Measurements from ENCODE around the gene MVP. TPM values are rescaled to one million over a fixed set of nuclear protein-coding genes. Genes with fewer than 3 reads are reported as not detected.
A peak's percentile ranks its signal among the peaks of the same experiment; 100 is the strongest.
"Not testable (repeated sequence)": the region's sequence is repeated elsewhere in the genome, so short reads cannot be mapped to it uniquely, and the experiment has no call there.

MVP gene
- total RNA-seq, 1 experiment from 2014 or later: 27.3 TPM

DNA sequence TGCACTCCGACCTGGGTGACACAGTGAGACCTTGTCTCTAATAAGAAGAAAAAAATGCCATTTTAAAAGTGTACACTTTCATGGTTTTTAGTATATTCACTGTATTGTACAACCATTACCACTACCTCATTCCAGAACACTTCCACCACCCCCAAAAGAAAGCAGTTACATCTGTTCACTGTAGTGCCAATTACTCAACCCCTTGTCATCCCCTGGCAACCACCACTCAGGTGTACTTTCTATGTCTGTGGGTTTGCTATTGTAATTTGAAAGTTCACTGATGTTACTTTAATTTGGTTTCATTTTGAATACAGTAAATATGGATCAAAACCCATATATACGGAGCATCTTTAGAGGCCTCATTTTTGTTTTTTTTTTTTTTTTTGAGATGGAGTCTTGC lies 36.1 kb upstream of the MVP start:
- Histone ChIP-seq H3K9me3 (ENCODE audit: low read length) (no peaks in the 10 kb centered on the region), H3K79me2 (ENCODE audit: low read length) (no peaks in the 10 kb centered on the region), H3K4me1 (ENCODE audit: insufficient read depth, low read length) (peaks cover 6% of the 10 kb centered on the region), H3K9me2 (replicated peaks; ENCODE audit: low read length) (no peaks in the 10 kb centered on the region), H4K20me1 (ENCODE audit: low read length) (no peaks in the 10 kb centered on the region), H3K4me2 (ENCODE audit: low read length) (peak overlapping the region; percentile 54), H3K9ac (ENCODE audit: low read length) (no peak overlapping the region), H3K27me3 (ENCODE audit: low read length) (no peaks in the 10 kb centered on the region), H3K4me3 (ENCODE audit: low read length) (no peak overlapping the region), H3K36me3 (ENCODE audit: low read depth, low read length) (no peaks in the 10 kb centered on the region), H3K27ac (ENCODE audit: low read length) (peak overlapping the region; percentile 55), H2AFZ (ENCODE audit: low read length) (no peak overlapping the region), H3F3A (ENCODE audit: low read length, unreplicated experiment) (no peaks in the 10 kb centered on the region)
- ChIA-PET CTCF (no interaction called here), POLR2A (ENCODE audit: unreplicated experiment) (no interaction called here)
- intact Hi-C loops (cut with micrococcal nuclease): no loop called here
- TF ChIP-seq EZH2phosphoT487 (IDR thresholded peaks at IDR 0.05; ENCODE audit: borderline replicate concordance, low read length): no peak
- no peak for TF ChIP-seq CTCF (conservative IDR thresholded peaks at IDR 0.05; ENCODE audit: low read depth, low read length)
- no peak for TF ChIP-seq EZH2 (IDR thresholded peaks at IDR 0.05; ENCODE audit: low read length, unreplicated experiment)
- peak; percentile 75 for DNase-seq
- peak; percentile 71 for ATAC-seq
- BruUV-seq (replicated peaks): no TSS peak

DNA sequence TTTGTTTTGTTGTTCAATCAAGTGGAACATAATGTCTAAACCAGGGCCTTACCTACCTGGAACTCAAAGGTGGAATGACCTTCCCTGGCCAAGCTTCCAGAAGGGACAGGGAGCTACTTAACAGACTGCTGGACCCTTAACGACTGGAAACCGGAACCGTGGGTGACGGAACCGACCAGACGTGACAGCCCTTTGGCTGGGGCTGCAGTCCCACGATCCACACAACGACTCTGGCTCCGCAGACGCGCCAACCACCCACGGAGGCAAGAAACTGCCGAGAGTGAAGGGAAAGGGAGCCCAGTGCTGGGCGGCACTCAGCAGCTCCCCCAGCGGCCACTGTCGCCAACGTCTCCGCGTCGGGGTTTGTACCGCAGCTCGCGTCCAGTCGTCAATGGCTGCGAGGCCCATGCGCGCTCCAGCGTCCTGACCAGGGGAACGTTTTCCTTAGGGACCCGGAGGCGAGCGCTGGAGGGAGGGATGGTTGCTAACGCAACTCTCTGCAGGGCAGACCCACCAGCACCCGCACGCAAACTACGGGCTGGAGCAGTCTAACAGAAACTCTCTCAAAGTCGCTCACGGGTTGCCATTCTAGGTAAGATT lies 35.3 kb upstream of the MVP start:
- Histone ChIP-seq H3K4me3 (ENCODE audit: low read length) (no peak overlapping the region), H3K27me3 (ENCODE audit: low read length) (no peaks in the 10 kb centered on the region), H3K36me3 (ENCODE audit: low read depth, low read length) (no peaks in the 10 kb centered on the region), H3K9me3 (ENCODE audit: low read length) (no peaks in the 10 kb centered on the region), H3K4me1 (ENCODE audit: insufficient read depth, low read length) (peaks cover 10% of the 10 kb centered on the region), H3F3A (ENCODE audit: low read length, unreplicated experiment) (no peaks in the 10 kb centered on the region), H3K9me2 (replicated peaks; ENCODE audit: low read length) (no peaks in the 10 kb centered on the region), H3K4me2 (ENCODE audit: low read length) (no peak overlapping the region), H3K9ac (ENCODE audit: low read length) (no peak overlapping the region), H3K79me2 (ENCODE audit: low read length) (no peaks in the 10 kb centered on the region), H4K20me1 (ENCODE audit: low read length) (no peaks in the 10 kb centered on the region), H3K27ac (ENCODE audit: low read length) (no peak overlapping the region), H2AFZ (ENCODE audit: low read length) (no peak overlapping the region)
- CTCF ChIA-PET: interaction anchor here (0.5 kb wide), 1 partner anchor 19 kb away, joined by 5 read pairs; no protein-coding TSS in a partner anchor
- no TSS peak for BruUV-seq (replicated peaks)
- TF ChIP-seq CTCF (conservative IDR thresholded peaks at IDR 0.05; ENCODE audit: low read depth, low read length) (no peak), EZH2phosphoT487 (IDR thresholded peaks at IDR 0.05; ENCODE audit: borderline replicate concordance, low read length) (no peak), EZH2 (IDR thresholded peaks at IDR 0.05; ENCODE audit: low read length, unreplicated experiment) (no peak)
- intact Hi-C loops (cut with micrococcal nuclease): no loop called here
- DNase-seq (no peak), ATAC-seq (no peak)
- POLR2A ChIA-PET (ENCODE audit: unreplicated experiment): no interaction called here

- DNase-seq; H4K20me1 ChIP-seq (ENCODE audit: low read length); H3K9ac ChIP-seq (ENCODE audit: low read length); H3K9me3 ChIP-seq (ENCODE audit: low read length); H2AFZ ChIP-seq (ENCODE audit: low read length); H3K27ac ChIP-seq (ENCODE audit: low read length); H3K9me2 ChIP-seq (replicated peaks; ENCODE audit: low read length); POLR2A ChIA-PET (ENCODE audit: unreplicated experiment); intact Hi-C loops (cut with micrococcal nuclease); H3K36me3 ChIP-seq (ENCODE audit: low read depth, low read length); H3K4me3 ChIP-seq (ENCODE audit: low read length); H3K4me2 ChIP-seq (ENCODE audit: low read length); H3K27me3 ChIP-seq (ENCODE audit: low read length); H3F3A ChIP-seq (ENCODE audit: low read length, unreplicated experiment); ATAC-seq; BruUV-seq (replicated peaks); CTCF ChIA-PET: not testable (repeated sequence)
- H3K79me2 ChIP-seq (ENCODE audit: low read length): peaks cover 16% of the 10 kb centered on the region
- H3K4me1 ChIP-seq (ENCODE audit: insufficient read depth, low read length): peaks cover 15% of the 10 kb centered on the region
Measured at GRCh38 chr16:29787155-29787554, 33.1 kb upstream of the MVP start.
